Retinal pigment epithelial cell (primary cell): ENCODE results near the gene RASD2.
A peak's percentile ranks its signal among the peaks of the same experiment; 100 is the strongest.
"Not testable (repeated sequence)": the region's sequence is repeated elsewhere in the genome, so short reads cannot be mapped to it uniquely, and the experiment has no call there.

Source experiments
- DNase-seq: peaks from one replicate; pipeline ENCODE4 v3.0.0-alpha.2; 2010; ENCODE audit warnings: low read depth
- H3K4me3 ChIP-seq: 2 replicates; pipeline ENCODE4 v1.5.1; 2011; ENCODE audit warnings: mild to moderate bottlenecking, low read length, control low read depth, moderate library complexity
- TF ChIP-seq, protein P1 (sequence below): conservative IDR thresholded peaks from 2 replicates; pipeline ENCODE4 v1.5.1; 2011; ENCODE audit warnings: low read depth, low read length, control low read depth, inconsistent platforms

The RASD2 gene, protein sequence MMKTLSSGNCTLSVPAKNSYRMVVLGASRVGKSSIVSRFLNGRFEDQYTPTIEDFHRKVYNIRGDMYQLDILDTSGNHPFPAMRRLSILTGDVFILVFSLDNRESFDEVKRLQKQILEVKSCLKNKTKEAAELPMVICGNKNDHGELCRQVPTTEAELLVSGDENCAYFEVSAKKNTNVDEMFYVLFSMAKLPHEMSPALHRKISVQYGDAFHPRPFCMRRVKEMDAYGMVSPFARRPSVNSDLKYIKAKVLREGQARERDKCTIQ

DNA sequence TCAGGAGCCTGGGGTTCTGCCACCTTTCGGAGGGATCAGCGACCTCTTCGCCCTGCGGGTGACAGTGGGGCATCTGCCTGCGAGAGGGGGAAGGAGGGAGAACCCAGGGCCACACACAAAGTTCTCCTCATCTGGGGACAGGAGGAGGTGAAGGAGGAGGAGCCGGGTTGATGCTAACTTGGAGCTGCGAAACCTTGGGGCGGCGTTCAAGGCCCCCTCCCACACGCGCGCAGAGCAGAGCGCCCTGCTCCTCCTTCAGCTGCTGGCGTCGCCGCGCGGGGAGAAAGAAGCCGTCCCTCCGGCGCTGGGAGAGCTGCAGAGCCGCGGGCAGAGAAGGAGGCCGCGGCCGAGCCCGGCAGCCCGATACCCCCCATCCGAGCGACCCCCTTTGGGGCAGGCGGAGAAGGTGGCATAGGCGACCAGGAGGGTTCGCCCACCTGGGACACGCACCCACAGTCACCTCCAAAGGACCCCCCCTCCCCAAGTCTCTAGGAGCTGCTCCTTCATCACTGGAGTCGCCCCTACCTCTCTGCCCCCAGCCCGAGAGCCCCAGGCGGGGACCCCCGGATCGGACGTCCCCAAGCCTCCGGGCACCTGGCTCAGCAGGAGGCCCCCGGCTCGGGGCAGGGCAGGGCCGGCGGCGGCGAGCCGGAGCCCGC, at the start of gene RASD2:
Gene RASD2, plus strand, starts transcription at position 237 of the 659 bp plus-strand sequence. CDS start 5,979 bp downstream, outside the sequence.
- peak within 1 kb of the TSS; percentile 58 for H3K4me3 ChIP-seq
- DNase-seq, result no peak
- TF ChIP-seq, protein P1, sequence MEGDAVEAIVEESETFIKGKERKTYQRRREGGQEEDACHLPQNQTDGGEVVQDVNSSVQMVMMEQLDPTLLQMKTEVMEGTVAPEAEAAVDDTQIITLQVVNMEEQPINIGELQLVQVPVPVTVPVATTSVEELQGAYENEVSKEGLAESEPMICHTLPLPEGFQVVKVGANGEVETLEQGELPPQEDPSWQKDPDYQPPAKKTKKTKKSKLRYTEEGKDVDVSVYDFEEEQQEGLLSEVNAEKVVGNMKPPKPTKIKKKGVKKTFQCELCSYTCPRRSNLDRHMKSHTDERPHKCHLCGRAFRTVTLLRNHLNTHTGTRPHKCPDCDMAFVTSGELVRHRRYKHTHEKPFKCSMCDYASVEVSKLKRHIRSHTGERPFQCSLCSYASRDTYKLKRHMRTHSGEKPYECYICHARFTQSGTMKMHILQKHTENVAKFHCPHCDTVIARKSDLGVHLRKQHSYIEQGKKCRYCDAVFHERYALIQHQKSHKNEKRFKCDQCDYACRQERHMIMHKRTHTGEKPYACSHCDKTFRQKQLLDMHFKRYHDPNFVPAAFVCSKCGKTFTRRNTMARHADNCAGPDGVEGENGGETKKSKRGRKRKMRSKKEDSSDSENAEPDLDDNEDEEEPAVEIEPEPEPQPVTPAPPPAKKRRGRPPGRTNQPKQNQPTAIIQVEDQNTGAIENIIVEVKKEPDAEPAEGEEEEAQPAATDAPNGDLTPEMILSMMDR, result no peak

DNA sequence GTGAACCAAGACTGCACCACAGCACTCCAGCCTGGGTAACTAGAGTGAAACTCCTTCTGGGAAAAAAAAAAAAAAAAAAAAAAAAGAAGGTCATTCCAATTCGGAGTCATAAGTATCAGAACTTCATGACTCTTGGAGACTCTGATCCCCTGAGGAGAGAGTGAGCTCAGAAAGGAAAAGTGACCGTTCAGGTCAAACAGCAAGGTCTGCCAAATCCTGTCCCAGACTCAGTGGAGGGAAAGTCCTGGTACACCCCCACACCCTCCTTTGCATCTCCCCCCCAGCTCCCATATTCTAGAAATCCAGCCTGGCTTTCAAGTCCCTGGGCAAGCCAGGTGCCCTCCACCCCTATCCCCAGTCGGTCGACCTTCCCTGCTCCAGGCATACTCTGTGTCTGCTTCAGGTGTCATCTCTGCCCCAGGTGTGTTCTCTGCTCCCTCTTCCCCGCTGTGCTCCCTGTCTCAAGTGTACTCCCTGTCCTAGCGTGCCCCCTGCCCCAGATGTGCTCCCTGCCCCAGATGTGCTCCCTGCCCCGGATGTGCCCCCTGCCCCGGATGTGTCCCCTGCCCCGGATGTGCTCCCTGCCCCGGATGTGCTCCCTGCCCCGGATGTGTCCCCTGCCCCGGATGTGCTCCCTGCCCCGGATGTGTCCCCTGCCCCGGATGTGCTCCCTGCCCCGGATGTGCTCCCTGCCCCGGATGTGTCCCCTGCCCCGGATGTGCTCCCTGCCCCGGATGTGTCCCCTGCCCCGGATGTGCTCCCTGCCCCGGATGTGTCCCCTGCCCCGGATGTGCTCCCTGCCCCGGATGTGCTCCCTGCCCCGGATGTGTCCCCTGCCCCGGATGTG, 49.3 kb upstream of the RASD2 start:
- H3K4me3 ChIP-seq, DNase-seq: not testable (repeated sequence)

DNA sequence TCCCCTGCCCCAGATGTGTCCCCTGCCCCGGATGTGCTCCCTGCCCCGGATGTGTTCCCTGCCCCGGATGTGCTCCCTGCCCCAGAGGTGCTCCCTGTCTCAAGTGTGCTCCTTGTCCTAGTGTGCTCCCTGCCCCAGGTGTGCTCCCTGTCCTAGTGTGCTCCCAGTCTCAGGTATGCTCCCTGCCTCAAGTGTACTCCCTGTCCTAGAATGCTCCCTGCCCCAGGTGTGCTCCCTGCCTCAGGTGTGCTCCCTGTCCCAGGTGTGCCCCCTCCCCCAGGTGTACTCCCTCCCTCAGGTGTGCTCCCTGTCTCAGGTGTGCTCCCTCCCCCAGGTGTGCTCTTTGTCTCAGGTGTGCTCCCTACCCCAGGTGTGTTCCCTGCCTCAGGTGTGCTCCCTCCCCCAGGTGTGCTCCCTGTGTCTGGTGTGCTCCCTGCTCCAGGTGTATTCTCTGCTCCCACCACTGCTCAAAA, 48.7 kb upstream of the RASD2 start:
- TF ChIP-seq, protein P1, result no peak
- H3K4me3 ChIP-seq, result no peak overlapping the region
- DNase-seq, result no peak

DNA sequence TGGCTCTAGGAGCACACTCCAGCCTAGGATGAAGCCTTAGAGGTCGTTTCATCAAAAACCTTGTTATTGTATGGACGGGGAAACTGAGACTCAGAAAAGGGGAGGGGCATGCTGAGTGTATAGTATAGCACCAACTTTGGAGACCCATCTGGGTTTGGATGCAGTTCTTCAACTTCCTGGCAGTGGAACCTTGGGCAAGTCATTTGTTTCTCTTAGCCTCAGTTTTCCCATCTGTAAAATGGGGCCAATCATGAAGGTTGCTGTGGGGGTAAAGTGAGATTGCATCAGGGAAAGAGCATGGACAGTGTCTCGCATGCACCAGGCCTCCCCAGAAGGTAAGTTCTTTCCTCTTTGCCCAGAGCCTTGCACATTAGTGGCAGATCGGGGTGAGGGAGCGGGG, 47.6 kb upstream of the RASD2 start:
- DNase-seq, result no peak
- TF ChIP-seq, protein P1, result no peak
- no peak overlapping the region for H3K4me3 ChIP-seq

DNA sequence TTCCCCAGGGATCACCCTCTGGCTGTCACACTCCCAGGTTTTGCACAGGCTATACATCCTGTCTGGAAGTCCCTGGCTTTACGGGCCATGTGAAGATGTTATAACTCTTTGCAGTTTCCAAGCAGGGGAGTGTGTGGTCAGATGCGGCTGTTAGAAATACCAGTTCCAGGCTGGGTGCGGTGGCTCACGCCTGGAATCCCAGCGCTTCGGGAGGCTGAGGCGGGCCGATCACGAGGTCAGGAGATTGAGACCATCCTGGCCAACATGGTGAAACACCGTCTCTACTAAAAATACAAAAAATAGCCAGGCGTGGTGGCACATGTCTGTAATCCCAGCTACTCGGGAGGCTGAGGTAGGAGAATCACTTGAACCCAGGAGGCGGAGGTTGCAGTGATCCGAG, 44.9 kb upstream of the RASD2 start:
- DNase-seq, H3K4me3 ChIP-seq: not testable (repeated sequence)

DNA sequence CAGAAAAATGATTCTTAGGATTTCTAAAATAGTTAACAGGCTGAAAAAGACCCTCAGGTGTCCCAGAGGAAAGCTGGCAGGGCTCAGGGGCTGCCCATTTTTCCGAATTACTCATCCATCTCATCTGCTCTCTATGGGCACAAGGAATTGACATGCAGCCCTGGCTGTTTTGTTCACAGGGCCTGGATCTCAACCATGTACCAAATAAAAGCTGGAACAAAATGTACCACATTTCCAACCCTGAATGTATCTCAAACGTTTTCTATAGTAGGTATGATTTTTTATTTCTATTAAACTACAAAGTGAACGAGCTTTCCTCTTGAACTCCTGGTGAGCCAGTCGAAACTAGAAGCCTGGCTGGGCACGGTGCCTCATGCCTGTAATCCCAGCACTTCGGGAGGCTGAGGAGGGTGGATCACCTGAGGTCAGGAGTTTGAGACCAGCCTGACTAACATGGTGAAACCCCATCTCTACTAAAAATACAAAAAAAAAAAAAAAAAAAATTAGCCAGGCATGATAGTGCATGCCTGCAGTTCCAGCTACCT, 43.8 kb upstream of the RASD2 start:
- DNase-seq, result no peak
- TF ChIP-seq, protein P1, result no peak
- no peak overlapping the region for H3K4me3 ChIP-seq

DNA sequence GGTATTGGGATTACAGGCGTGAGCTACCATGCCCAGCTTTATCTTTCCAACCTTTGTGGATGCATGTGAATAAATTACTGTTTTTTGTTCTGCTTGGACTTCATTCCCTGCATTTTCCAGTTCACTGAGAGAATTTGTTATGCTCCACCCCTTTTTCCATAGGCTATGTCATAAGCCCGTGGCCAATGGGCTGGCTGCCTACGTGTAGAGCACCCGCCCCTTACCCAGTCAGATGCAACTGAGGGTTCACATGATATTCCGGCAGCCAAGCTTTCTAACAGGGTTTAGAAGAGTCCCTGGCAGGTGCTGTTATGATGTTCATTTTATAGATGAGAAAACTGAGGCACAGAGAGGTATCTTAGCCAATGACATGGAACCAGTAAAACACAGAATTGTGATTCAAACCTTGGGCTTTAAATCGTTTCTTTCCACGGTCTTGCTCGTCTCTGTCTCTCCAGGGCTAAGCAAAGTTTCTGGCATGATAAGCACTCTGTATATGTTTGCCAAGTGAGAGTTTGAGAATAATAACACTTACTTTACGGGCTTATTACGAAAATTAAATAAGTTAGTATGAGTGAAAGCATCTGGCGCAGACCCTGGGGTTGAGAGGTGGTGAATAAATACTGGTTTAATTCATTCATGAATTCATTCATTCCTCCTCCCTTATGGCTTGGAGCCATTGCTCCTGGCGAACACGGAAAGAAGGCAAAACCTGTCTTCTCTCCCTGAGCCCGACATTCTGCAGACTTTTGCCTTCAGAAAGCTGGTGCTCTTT, 42.4 kb upstream of the RASD2 start:
- TF ChIP-seq, protein P1, result no peak

More for the DNA sequence above, 42.4 kb upstream of the RASD2 start:
- no peak for DNase-seq
- no peak overlapping the region for H3K4me3 ChIP-seq
